GM19468 (cell line): ENCODE results near the gene CCND3.
A peak's percentile ranks its signal among the peaks of the same experiment; 100 is the strongest.
"Not testable (repeated sequence)": the region's sequence is repeated elsewhere in the genome, so short reads cannot be mapped to it uniquely, and the experiment has no call there.

Source experiments
- ATAC-seq: cut with Tn5 transposase; IDR thresholded peaks from one replicate; pipeline ENCODE4 v1.9.1; 2021; ENCODE audit warnings: mild to moderate bottlenecking, moderate library complexity, moderate number of reproducible peaks; ENCODE audit not compliant: unreplicated experiment; ENCODE audit errors: extremely low read depth

CCND3 gene

GRCh38 chr6:41955412-41955811 lies 13.8 kb upstream of the CCND3 start:
- ATAC-seq, result no peak

- no peak for ATAC-seq
Measured at GRCh38 chr6:41954668-41955067, 13.1 kb upstream of the CCND3 start.

- no peak for ATAC-seq
Measured at GRCh38 chr6:41947581-41948220, 6.1 kb upstream of the CCND3 start.

GRCh38 chr6:41943456-41943855 lies 1.8 kb upstream of the CCND3 start:
- no peak for ATAC-seq

GRCh38 chr6:41942882-41943281 lies 1.3 kb upstream of the CCND3 start:
- not testable (repeated sequence) for ATAC-seq

GRCh38 chr6:41942067-41942851 lies 651 bp upstream of the CCND3 start:
- no peak for ATAC-seq

GRCh38 chr6:41940759-41941279 lies 789 bp downstream of the CCND3 start:
- no peak for ATAC-seq

GRCh38 chr6:41939848-41940758 lies 1.5 kb downstream of the CCND3 start:
- no peak for ATAC-seq

- no peak for ATAC-seq
Measured at GRCh38 chr6:41939176-41939847, 2.3 kb downstream of the CCND3 start.

- no peak for ATAC-seq
Measured at GRCh38 chr6:41938590-41939175, 2.9 kb downstream of the CCND3 start.

- no peak for ATAC-seq
Measured at GRCh38 chr6:41937861-41938574, 3.6 kb downstream of the CCND3 start.

- no peak for ATAC-seq
Measured at GRCh38 chr6:41937472-41937860, 4.1 kb downstream of the CCND3 start.

- ATAC-seq, result peak; percentile 42
Measured at GRCh38 chr6:41936073-41936837, 5.4 kb downstream of the CCND3 start.

- ATAC-seq, result no peak
Measured at GRCh38 chr6:41935685-41936072, 5.9 kb downstream of the CCND3 start.

- ATAC-seq, result no peak
Measured at GRCh38 chr6:41935193-41935574, 6.4 kb downstream of the CCND3 start.

GRCh38 chr6:41934278-41935192 lies 7.1 kb downstream of the CCND3 start:
- ATAC-seq, result no peak

GRCh38 chr6:41932378-41932777 lies 9.2 kb downstream of the CCND3 start:
- no peak for ATAC-seq
